Esophagus (tissue), 2 donors: ENCODE data around the gene SURF2. TPM values are rescaled to one million over a fixed set of nuclear protein-coding genes. Genes with fewer than 3 reads are reported as not detected.
"Not testable (repeated sequence)": the region's sequence is repeated elsewhere in the genome, so short reads cannot be mapped to it uniquely, and the experiment has no call there.

Source experiments
- H3K27ac ChIP-seq, 2 donors: one replicate each; pipeline ENCODE4 v1.5.1; 2013; ENCODE audit warnings: low read depth in 2 of 2, mild to moderate bottlenecking in 2 of 2, inconsistent platforms in 1 of 2, low read length in 1 of 2, moderate library complexity in 1 of 2
- H3K27me3 ChIP-seq, 2 donors: one replicate each; pipeline ENCODE4 v1.6.1; 2013; ENCODE audit warnings: low read length in 2 of 2, control low read depth in 1 of 2, mild to moderate bottlenecking in 1 of 2; ENCODE audit not compliant: insufficient read depth in 2 of 2, control insufficient read depth in 1 of 2
- H3K36me3 ChIP-seq, 2 donors: one replicate each; pipeline ENCODE4 v1.6.1; 2013; ENCODE audit warnings: low read length in 1 of 2; ENCODE audit not compliant: control insufficient read depth in 2 of 2, insufficient read depth in 2 of 2
- H3K4me1 ChIP-seq, 2 donors: one replicate each; pipeline ENCODE4 v1.6.1; 2013; ENCODE audit warnings: low read length in 1 of 2; ENCODE audit not compliant: control insufficient read depth in 2 of 2, insufficient read depth in 2 of 2
- H3K4me3 ChIP-seq, 2 donors: one replicate each; pipeline ENCODE4 v1.5.1; 2013; ENCODE audit warnings: low read length in 2 of 2, mild to moderate bottlenecking in 2 of 2, low read depth in 1 of 2, moderate library complexity in 1 of 2
- H3K9me3 ChIP-seq, 2 donors: one replicate each; pipeline ENCODE4 v1.6.1; 2013; ENCODE audit warnings: mild to moderate bottlenecking in 2 of 2, low read depth in 1 of 2, low read length in 1 of 2, moderate library complexity in 1 of 2; ENCODE audit not compliant: control insufficient read depth in 2 of 2, insufficient read depth in 1 of 2
- WGBS, 2 donors: extraction: QIAGEN DNeasy Blood & Tissue Kit; methylation state at CpG; one replicate each; pipeline ENCODE4 v1.1.7; 2013; 5-methylcytosine and 5-hydroxymethylcytosine counted together
- polyA plus RNA-seq, 2 donors: library from polyadenylated mRNA; stranded (reverse); fragments of 200-250 nt; gene quantifications; one replicate each; pipeline ENCODE4 v1.2.3, GENCODE V29; 2013
- donor health status: healthy with polysubstance abuse.
- donor health status: Bipolar disorder and iron deficiency.

The SURF2 gene
- polyA plus RNA-seq, 2 donors: 32.9 to 36.4 TPM

DNA sequence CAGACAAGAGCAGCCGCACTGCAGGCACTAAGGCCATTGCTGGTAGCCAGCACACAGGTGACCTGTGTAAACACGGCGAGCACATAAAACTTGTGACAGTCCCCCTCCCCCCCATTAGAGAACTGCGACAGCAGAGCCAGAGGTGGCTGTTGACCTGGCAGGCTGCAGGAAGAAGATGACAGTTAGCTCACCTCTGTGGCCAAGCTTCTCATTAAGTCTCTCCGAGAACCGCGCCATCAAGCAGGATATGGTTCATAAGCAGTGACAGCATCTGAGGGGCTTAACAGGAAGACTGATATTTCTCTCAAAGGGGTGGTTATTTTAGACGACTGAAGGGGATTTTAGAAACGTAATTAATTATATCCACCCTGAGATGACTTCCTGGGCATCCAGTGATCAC, 14.3 kb downstream of the SURF2 start:
- Histone ChIP-seq H3K9me3 (no peaks in the 10 kb centered on the region), H3K4me3 (no peak overlapping the region), H3K27ac (peak overlapping the region in 1 of 2 donors; percentile 72), H3K4me1 (peaks cover 13 to 39% of the 10 kb centered on the region in 2 donors), H3K27me3 (no peaks in the 10 kb centered on the region), H3K36me3 (peaks cover 4 to 39% of the 10 kb centered on the region in 2 donors)
- WGBS, 2 donors: 44 to 67% methylated on average over 9 of the region's 9 CpGs

DNA sequence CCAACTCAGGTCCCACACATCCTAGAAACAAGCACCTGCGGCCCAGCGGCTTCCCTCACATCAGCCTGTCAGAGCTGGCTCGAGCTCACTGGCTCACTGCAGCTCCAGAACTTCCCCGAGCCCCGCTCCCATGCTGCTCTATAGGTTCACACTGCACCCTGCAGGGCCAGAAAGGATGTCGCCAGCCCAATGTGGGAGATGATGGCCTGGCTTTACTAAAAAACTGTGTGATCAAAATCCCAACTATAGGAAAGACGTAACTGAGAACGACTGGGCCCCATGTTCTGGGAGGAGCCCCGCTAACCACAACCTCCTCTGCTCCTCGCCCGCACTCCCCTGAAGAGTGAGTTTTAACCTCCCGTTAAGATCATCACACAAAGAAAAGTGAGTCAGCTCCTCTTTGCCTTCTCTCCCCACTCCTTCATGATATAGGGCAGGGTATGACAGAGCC, 14.9 kb downstream of the SURF2 start:
- Histone ChIP-seq H3K4me1 (peaks cover 13 to 39% of the 10 kb centered on the region in 2 donors), H3K27ac (peak overlapping the region; percentile 1 to 72), H3K36me3 (peaks cover 4 to 36% of the 10 kb centered on the region in 2 donors), H3K9me3 (no peaks in the 10 kb centered on the region), H3K27me3 (no peaks in the 10 kb centered on the region), H3K4me3 (no peak overlapping the region)
- 36 to 39% methylated on average over 12 of the region's 12 CpGs for WGBS, 2 donors

DNA sequence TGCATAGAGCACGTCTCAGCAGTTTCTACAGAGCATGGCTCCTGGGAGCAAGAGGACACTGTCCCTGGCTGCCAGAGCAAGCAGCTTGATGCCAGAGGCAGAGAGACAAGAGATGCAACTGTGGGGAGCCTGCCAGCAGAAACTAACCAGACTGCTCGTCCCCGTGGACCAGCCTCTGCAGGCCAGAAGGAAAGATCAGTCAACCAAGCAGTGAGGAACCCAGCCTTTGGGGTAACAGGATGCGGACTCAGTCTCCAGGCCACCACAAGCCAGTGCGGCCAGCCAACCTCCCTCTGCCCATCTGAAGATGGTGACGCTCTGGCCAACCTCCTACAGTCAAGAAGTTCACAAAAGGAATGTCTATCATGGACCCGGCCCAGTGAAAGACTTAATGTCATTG, 15.8 kb downstream of the SURF2 start:
- H3K27me3 ChIP-seq: no peaks in the 10 kb centered on the region
- no peaks in the 10 kb centered on the region for H3K9me3 ChIP-seq
- peaks cover 13 to 39% of the 10 kb centered on the region in 2 donors for H3K4me1 ChIP-seq
- H3K4me3 ChIP-seq: no peak overlapping the region
- 57 to 61% methylated on average over 7 of the region's 7 CpGs for WGBS, 2 donors
- H3K27ac ChIP-seq: peak overlapping the region in 1 of 2 donors; percentile 72
- H3K36me3 ChIP-seq: peaks cover 0 to 27% of the 10 kb centered on the region in 2 donors

DNA sequence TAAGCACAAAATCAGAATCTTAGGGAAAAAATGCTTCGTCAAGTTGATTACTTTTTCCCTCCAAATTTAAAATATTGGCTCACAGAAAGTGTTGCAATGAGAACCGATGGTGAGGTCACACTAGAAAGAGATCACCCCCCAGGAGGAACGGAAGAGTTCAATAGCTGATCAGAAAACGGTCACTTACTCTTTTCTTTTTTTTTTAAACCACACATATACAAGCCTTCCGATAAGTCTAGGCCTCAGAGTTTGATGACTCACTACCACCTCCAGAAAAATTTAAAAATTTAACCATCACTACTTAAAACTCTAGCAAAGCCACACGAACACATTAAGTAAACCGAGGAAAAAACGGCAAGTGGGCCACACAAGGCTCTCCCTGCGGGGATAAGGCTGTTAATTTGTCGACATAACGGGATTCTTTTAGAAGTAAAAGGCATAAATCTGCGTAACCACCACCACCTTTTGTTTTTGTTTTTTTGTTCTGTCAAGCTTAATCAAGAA, 18.3 kb downstream of the SURF2 start:
- Histone ChIP-seq H3K9me3 (no peaks in the 10 kb centered on the region), H3K36me3 (peaks cover 0 to 14% of the 10 kb centered on the region in 2 donors), H3K27me3 (no peaks in the 10 kb centered on the region), H3K4me1 (peaks cover 8 to 30% of the 10 kb centered on the region in 2 donors), H3K27ac (peak overlapping the region; percentile 50 to 97), H3K4me3 (peak overlapping the region; percentile 87 to 93)
- WGBS, 2 donors: 10 to 11% methylated on average over 12 of the region's 12 CpGs

DNA sequence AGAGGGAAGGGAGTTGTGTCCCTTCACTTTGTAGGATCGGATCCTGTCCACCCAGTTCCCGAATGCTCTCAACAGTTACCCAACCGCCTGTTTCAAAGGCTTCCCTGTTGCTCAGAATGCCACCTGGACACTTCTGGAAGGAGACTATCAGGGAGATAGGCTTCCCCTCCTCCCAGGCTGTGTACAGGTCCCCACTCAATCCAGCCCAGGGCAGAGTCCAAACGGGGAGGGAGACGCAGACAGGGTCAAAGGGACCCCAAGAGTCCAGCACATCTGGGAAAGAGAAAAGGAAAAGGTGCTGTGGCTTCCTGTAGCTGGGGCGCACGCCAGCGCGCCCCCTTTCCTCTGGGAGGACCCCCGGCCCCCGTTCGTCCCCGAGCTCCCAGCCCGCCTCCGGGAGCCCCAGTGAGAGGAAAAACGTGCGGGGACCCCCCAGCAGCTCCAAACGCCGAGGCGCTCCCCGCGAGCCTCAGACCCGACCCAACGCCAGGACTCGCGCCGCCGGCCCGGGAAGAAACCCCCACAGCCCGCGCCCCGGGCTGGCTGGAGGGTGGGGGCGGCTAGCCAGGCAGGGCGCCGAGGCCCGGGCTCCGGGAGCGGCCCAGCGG, 18.9 kb downstream of the SURF2 start:
- Histone ChIP-seq H3K27ac (peak overlapping the region; percentile 97 to 98), H3K27me3 (no peaks in the 10 kb centered on the region), H3K4me3 (peak overlapping the region; percentile 87 to 93), H3K4me1 (peaks cover 8 to 30% of the 10 kb centered on the region in 2 donors), H3K36me3 (peaks cover 0 to 10% of the 10 kb centered on the region in 2 donors), H3K9me3 (no peaks in the 10 kb centered on the region)
- WGBS, 2 donors: 1% methylated on average over 28 to 39 of the region's 39 CpGs

DNA sequence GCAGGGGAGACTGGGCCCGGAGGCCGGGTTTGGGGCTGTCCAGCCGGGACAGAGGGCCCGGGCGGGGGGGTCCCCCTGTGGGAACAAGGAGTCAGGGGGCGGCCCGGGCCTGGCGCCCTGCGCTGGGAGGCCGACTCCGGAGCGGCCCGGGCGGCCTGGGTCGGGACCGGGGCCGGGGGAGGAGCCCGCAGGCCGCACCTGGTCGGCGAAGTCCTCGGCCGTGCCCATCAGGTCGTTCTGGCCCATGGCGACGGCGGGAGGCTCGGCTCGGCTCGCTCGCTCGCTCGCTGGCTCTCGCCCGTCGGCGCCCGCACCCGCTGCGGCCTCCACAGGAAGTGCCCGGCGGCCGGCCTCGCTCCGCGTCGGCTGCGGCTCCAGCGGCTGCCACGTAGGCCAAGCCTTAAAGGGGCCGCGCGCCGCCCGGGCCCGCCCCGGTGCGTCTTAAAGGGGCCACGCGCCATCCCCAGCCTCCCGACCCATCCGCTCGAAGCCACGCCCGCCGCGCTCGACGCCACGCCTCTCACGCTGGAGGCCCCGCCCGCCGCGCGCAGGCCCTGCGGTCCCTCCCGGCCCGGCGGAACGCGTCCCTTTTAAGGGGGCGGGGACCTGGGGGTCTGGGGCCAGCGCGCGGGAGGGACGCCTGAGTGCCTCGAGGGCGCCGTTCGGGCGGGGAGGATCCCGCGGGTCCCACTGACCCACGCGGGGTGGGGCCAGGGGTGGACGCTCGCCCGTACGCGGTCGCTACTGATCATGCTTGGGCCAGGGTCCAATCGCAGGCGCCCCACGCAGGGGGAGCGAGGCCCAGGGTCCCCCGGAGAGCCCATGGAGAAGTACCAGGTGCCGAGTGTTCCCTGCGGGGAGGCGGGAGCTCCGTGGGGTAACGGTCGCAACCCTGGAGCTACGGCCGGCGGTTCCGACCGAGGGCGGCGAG, 19.6 kb downstream of the SURF2 start, which contains the start of the genes STKLD1 and SURF4:
TSS of gene STKLD1 (plus strand) at position 643 of the 931 bp plus-strand sequence. CDS start at position 751, 108 bp downstream.
TSS of gene SURF4 (minus strand) at position 337 of the 931 bp plus-strand sequence. CDS start at position 246, 91 bp downstream.
- Histone ChIP-seq H3K9me3 (no peaks in the 10 kb centered on the region), H3K27me3 (no peaks in the 10 kb centered on the region), H3K36me3 (peaks cover 0 to 7% of the 10 kb centered on the region in 2 donors), H3K4me1 (peaks cover 8 to 30% of the 10 kb centered on the region in 2 donors), H3K4me3 (peak within 1 kb of the TSS; percentile 87 to 93), H3K27ac (peak within 1 kb of the TSS; percentile 97 to 98)
- WGBS, 2 donors: 1% methylated on average over 84 to 120 of the region's 120 CpGs

DNA sequence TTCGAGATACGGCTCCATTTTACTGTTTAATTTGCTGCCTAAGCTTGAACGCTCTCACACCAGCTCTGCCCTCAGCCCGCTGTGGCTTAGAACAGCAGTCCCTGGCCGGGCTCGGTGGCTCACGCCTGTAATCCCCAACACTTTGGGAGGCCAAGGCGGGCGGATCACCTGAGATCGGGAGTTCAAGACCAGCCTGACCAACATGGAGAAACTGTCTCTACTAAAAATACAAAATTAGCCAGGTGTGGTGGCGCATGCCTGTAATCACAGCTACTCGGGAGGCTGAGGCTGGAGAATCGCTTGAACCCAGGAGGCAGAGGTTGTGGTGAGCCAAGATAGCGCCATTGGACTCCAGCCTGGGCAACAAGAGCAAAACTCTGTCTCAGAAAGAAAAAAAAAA, 20.9 kb downstream of the SURF2 start:
- 88 to 89% methylated on average over 14 of the region's 14 CpGs for WGBS, 2 donors
- H3K27ac ChIP-seq, H3K27me3 ChIP-seq, H3K36me3 ChIP-seq, H3K4me3 ChIP-seq, H3K9me3 ChIP-seq: not testable (repeated sequence)
- peaks cover 6 to 18% of the 10 kb centered on the region in 2 donors for H3K4me1 ChIP-seq

DNA sequence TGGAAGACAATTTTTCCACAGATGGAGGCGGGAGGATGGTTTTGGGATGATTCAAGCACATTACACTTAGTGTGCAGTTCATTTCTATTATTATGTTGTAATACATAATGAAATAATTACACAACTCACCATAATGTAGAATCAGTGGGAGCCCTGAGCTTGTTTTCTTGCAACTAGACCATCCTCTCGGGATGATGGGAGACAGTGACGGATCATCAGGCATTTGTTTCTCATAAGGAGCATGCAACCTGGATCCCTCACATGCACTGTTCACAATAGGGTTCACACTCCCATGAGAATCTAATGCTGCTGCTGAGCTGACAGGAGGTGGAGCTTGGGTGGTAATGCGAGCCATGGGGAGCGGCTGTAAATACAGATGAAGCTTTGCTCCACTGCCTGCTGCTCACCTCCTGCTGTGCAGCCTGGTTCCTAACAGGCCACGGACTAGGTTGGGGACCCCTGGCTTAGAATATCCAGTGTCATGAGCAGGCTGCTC, 21.4 kb downstream of the SURF2 start:
- Histone ChIP-seq H3K4me1 (peaks cover 6 to 14% of the 10 kb centered on the region in 2 donors), H3K4me3 (no peak overlapping the region), H3K27me3 (no peaks in the 10 kb centered on the region), H3K36me3 (peaks cover 0 to 4% of the 10 kb centered on the region in 2 donors), H3K9me3 (peaks cover 0 to 2% of the 10 kb centered on the region in 2 donors), H3K27ac (peak overlapping the region in 1 of 2 donors; percentile 69)
- 55 to 61% methylated on average over 6 of the region's 6 CpGs for WGBS, 2 donors

DNA sequence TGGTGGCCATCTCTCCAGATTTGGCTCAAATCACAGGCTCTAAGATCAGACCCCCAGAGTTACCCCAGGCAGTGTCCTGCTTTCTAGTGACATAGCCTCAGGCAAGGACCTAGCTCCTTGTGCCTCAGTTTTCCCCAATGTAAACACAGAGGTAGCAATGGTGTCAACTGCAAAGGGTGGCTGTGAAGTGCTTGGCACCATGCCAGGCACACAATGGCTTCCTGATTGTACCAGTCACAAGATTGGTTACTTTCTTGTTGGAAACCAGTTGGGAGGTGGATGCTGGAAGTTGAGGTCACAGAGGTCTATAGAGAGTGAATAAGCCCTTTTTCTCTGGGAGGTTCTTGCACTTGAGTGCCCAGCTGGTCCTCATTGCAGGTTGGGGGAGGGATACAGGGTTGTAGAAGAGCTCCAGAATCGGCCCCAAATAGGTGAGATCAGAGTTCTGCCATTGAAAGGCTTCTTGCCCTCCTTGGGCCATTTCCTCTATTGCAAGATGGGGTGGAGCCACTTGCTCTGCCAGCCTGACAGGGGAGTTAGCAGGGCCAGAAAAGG, 22.1 kb downstream of the SURF2 start:
- no peak overlapping the region for H3K4me3 ChIP-seq
- peaks cover 0 to 3% of the 10 kb centered on the region in 2 donors for H3K9me3 ChIP-seq
- WGBS, 2 donors: 71 to 85% methylated on average over 1 of the region's 1 CpG
- H3K27me3 ChIP-seq: no peaks in the 10 kb centered on the region
- H3K27ac ChIP-seq: peak overlapping the region in 1 of 2 donors; percentile 69
- H3K4me1 ChIP-seq: peaks cover 6 to 12% of the 10 kb centered on the region in 2 donors
- H3K36me3 ChIP-seq: no peaks in the 10 kb centered on the region
